Fibroblast of mammary gland (primary cell): ENCODE results near the gene EBLN1.

ENCODE experiments used
- DNase-seq: peaks from one replicate; pipeline ENCODE4 v3.0.0-alpha.2; 2010; ENCODE audit warnings: low read depth
- H3K4me3 ChIP-seq: 2 replicates; pipeline ENCODE4 v1.5.1; 2011; ENCODE audit warnings: low read depth, mild to moderate bottlenecking, low read length, moderate library complexity; ENCODE audit not compliant: control insufficient read depth
- CTCF ChIP-seq: conservative IDR thresholded peaks from 2 replicates; pipeline ENCODE4 v1.5.1; 2011; ENCODE audit warnings: low read depth, low read length, inconsistent platforms; ENCODE audit not compliant: control insufficient read depth, insufficient read depth

The EBLN1 gene

DNA sequence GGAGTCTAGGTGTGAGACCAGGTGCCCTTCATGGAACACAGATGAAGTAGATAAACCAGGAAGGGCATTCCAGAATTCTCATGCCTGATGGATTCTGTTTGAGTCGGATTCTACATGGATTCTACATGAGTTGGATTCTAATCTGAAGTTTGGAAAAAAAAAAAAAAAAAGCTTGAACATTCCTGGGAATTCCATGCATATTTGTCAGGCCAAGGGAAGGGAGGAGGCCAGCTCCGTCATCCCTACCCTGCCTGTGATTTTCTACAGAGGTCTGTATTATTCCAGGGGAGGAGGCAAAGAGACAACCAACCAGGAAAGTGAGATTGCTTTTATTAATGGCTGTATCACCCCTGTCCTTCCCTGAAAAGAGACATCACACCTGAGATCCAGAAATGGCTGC, 27.8 kb upstream of the EBLN1 start:
- H3K4me3 ChIP-seq = no peak overlapping the region
- TF ChIP-seq CTCF = no peak
- DNase-seq = peak; percentile 60

DNA sequence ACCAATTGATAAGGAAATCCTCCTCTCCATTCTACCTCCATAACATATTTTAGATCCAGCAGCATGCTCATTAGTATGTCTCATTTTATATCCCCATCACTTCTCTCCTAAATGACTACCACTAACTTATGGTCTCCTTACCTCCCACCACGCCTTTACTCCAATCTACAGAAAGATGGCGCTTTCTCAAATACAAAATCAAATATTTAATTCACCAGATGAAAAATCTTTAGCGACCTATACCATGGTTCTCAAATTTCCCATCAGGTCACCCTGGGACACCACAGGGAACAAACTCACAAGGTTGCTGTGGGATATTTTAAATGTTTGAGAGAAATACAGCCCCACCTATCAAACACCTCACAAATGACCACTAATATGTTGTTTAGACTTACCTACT, 27.0 kb upstream of the EBLN1 start:
- DNase-seq = no peak
- peak; percentile 9 for TF ChIP-seq CTCF
- no peak overlapping the region for H3K4me3 ChIP-seq

- TF ChIP-seq CTCF = peak; percentile 3
- no peak for DNase-seq
- H3K4me3 ChIP-seq = no peak overlapping the region
These were observed 26.2 kb upstream of the EBLN1 start for GRCh38 chr10:22244001-22244400.

- H3K4me3 ChIP-seq = no peak overlapping the region
- DNase-seq = no peak
- TF ChIP-seq CTCF = no peak
These were observed 25.5 kb upstream of the EBLN1 start for GRCh38 chr10:22243321-22243720.

DNA sequence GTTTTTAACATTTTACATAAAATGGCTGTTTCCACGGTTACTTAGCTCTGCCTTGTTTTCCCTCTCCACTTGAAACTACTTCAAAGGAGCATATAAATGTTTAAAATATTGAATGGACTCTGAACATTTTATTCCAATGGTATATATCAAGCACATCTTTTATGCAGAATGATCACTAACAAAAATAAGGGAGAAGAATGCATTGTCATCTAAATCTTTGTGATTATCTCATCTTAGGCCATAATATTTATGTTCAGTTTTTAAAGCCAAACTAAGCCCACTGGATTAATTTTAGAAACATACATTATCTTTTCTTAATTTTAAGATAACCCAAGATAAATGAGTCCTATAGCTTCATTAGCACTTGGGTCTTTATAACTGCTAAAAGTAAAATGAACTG, 13.4 kb upstream of the EBLN1 start:
- H3K4me3 ChIP-seq = no peak overlapping the region
- TF ChIP-seq CTCF = no peak
- DNase-seq = no peak

GRCh38 chr10:22230158-22230833, 12.5 kb upstream of the EBLN1 start:
- TF ChIP-seq CTCF = no peak
- peak; percentile 70 for DNase-seq
- H3K4me3 ChIP-seq = peak overlapping the region; percentile 71

DNA sequence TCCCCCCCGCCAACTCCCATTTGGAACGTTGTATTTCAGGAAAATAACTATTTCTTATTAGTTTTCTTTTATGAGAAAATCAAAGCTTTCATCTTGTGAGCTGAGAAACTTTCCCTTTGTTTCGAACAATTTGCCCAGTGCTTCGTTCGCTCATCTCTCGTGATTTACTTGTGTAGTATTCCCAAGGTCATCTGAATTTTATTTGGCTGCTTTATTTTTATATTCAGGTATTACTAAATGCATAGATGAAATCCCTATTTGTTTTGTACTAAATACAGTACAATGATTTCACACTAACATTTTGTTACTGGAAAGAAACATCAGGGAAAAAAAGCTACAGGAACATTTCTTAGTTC, 12.0 kb upstream of the EBLN1 start:
- no peak for DNase-seq
- peak overlapping the region; percentile 71 for H3K4me3 ChIP-seq
- TF ChIP-seq CTCF = no peak
